NCI-H2081 (cell line): ENCODE measurements around the gene KCNMA1.

Experiments
- DNase-seq, 2 experiments: peaks; one replicate each; lab custom pipeline; 2025; lab: John Stamatoyannopoulos, UW

KCNMA1 gene

DNA sequence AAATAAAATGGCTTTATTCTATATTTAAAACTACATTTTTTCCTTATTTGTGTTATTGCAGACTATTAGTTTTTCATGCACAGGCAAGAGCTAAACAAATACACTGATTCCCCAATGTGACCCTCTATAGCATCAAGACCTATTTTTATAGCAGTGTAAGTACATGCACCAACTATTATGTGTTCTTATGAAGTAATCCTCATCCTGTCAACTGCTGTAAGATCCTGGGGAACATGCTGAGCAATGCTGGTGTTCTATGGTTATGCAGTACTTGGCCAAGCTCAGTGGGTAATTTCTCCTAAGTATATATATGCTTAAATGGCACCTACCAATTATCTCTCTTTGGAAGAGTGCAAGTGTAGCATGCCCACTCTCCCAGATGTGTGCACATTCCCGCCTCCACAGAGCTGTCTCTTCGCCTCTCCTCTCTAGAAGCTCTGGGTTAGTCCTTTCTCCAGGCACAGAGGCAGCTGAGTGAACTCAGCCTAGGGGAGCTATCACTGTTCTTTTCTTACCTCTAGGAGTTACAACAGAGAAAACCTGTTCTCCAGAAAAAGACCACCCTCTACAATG lies 428.8 kb downstream of the KCNMA1 start:
- DNase-seq = no peak

DNA sequence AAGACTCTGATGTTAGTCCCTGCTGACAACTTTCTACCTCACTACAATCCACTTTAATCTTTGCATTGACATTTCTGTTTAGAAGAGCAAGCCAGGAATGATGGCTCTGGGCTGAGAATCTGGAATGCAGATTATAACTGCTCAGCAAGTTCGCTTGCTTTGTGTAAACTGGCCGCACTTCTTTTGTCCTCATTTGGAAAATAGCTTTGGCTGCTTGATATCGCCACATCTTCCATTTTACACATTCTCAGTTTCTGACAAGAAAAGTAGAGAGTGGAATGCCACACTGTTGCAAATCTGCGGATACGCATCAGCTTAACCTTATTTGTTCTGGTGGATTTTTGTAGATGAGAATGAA lies 429.8 kb downstream of the KCNMA1 start:
- DNase-seq = no peak

DNA sequence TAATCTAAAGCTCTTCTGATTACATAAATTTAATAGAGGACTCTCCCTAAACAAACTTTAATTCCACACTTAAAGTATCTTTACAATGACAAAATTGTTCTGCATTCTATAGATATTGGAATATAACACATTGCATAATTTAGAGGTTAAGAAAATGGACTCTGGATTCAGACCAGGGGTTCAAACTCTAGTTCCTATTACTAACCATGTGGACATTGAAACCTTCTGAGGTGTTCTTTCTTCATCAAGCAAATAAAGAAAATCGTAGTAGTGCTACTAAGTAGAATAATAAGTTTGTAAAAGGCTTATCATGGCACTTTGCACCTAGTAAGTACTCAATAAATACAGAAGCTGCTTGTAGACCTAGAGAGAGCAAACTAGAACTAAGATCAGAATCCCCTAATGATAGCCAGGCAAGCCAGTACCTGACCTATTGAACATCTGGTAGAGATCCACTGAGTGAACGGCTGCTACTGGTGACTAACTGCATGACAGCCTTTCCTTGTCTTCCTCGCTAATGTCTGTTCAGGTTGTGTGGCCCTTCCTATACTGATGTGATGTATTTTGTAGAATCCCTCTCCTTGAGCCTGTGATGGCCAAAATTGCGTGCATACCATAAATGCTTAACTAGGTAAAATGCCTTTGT lies 430.3 kb downstream of the KCNMA1 start:
- no peak for DNase-seq

DNA sequence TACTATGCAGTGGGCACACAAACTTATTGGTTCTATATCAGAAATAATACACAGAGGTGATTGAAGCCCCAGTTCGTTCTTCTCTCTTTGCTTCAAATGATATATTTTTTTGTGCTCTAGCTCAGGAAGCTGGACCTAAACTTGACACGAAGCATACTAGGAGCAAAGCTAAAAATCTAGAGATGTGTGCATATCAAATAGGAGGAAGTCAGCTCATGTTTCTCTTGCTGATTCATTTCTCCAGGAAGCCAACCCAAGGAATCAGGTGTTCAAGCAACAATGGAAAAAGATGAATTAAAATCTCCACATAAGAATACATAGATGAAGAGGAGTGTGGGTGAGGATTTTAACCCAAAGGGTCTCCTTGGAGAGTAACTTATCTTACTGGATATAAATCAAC lies 432.5 kb downstream of the KCNMA1 start:
- no peak for DNase-seq

DNA sequence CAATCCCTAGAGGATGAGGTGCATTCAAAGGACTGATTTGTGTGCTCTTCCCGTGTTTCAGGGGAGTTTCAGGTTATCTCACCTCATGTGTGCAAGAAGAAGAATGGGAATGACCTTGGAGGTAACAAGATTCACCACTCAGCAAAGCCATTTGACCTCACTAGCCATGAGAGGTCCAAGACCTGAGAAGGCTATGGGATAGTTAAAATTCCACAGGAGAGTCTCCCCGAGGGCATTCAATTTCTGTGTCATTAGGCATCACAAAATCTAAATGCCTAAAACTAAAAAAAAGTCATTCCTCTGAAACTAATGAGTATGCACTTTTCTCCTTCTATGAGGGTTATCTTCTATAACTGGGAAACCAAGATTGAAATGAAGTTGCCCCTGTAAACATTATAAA lies 433.4 kb downstream of the KCNMA1 start:
- no peak for DNase-seq

DNA sequence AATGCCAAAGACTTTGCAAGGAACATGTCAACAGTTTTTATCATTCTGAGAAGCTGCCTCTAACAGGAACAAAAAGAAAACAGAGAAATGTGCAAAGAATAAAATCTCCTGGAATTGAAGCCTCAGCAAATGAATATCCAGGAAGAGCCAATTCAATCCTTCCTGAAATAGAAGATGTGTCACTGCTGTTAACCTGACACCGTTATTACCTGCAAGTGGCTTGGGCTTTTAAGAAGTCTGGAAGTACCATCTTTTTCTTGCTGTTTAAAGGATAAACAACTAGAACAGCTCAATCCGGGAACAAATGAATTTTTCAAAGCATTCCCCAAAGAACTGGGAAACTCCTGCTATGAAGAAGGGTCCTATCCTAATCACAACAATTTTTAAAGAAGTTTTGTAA lies 434.8 kb downstream of the KCNMA1 start:
- DNase-seq = no peak

DNA sequence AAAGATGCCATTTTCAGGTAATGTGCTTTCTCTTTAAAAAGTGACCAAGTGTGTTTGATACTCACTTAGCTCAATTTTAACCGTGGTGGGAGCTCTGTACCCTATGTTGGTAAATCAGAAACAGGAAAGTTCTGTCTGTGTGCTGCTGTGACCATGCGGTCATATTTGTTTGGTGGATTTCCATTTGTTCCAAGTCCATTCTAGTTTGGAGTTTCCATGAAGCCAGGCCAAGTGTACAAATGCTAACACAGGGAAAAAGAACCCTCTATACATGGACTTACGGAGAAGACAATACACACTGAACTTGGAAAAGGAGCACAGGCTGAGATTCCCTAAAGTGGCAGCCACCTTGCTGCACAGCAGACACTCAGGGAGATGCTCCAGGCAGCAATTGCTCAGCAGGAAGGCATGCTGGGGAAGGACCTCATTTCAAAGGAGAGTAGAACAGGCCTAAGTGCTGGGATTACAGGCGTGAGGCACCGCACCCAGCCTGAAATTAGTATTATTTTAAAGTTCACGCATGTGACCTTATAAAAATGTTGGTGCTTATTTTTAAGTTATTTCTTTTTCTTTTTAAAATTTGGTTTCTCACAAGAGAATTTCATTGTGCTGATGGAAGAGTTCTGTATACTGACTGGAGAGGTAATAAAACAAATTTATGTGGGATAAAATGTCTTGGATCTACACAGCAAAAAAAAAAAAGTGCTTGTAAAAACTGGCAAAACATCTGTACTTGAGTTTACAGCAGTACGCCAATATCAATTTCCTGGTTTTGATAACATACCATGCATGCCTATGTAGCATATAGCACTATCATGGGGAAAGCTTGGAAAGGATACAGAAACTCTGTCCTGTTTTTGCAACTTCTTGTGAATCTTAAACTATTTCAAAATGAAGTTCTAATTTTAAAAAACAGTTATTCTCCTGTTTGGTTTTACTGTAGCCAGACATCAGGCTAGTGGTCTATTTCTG lies 436.2 kb downstream of the KCNMA1 start:
- DNase-seq = no peak

DNA sequence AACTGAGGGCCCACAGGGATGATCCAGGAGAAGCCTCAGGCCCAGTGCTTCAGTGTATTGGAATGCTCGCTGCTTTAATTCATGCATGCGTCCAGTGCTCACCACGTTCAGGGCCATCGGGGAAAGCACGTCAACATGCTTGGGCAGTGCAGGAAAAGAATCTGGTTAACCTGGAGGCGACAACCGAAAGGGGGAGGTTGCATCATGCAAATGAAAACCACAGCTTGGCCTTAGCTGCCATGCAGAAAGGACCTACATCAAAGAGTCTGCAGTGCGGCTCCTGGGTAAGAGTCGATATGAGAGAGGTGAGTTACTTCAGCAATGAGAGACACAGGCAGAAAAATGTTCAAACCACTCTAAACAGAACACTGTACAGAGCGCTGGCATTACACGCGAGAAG lies 440.1 kb downstream of the KCNMA1 start:
- DNase-seq = no peak

- no peak for DNase-seq
Observed at GRCh38 chr10:77196614-77197013, 441.0 kb downstream of the KCNMA1 start.

- DNase-seq = no peak
Observed at GRCh38 chr10:77195101-77195500, 442.5 kb downstream of the KCNMA1 start.

DNA sequence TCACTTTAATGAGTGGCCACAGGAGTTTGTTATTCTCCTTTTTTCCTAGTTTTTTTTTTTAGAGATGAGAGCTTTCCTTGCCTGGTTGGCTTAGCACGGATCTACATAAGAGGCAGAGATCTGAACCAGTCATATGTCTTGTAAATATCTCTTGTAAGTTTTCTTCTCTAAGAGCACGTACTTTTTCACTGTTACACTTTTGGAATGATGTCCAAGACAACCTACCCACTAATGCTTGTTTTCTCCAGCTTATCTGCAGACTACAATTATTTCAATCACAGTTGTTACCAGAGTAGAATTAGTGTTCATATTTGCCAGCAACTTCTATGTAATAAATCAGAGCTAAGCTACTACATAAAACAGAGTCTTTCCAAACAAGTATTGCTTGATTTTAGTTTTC lies 444.6 kb downstream of the KCNMA1 start:
- no peak for DNase-seq

GRCh38 chr10:77192402-77192801 lies 445.2 kb downstream of the KCNMA1 start:
- DNase-seq = no peak

DNA sequence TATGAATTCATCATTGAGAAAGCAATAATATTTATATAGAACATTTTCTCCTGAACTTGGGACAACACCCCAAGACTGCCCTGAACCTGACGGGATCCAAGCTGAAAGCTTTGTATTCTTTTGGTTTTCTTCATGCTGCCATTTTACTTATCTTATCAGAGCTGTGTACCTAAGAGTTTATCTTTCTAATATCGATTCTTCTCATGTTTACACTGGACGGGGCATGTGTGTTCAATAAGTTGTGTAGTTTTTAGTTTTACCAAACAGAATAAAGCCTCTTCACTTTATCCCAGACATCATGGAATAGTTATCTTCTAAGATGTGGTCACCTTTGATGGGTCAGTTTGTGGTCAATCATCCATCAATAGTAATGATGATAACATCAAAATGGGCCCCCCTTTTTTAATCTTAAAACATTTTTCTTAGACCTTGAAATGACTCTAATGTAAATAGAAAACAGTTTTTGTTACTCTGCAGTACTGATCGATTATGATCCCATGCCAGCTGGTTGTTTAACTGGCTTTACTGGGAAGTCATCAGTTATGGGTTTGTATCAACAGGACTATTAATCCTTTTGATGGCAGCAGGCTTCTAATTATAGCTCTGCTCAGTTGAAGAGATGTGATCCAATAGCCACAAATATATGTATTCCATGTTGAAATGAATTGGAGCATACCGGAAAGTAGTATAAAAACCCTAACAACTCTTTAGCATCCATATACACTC lies 446.1 kb downstream of the KCNMA1 start:
- DNase-seq = no peak

GRCh38 chr10:77190291-77190690 lies 447.3 kb downstream of the KCNMA1 start:
- no peak for DNase-seq

DNA sequence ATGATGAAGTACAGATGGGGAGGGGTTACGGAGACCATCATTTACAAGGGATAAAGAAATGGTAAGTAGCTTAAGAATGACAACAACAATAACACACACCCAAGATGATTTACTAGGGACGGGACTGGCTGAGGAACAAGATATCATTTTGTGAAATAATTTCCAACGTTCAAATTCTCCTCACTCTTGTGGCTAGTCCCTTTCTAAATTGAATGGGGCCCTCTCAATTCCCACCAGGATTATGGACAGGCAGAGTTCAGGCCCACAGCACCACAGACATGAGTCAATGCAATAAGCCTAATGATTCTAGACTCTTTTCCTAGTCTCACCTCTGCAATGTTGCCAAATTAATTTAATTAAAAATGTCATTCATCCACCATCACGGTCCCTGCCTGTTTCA lies 448.1 kb downstream of the KCNMA1 start:
- DNase-seq = no peak

GRCh38 chr10:77189075-77189474 lies 448.5 kb downstream of the KCNMA1 start:
- no peak for DNase-seq

GRCh38 chr10:77188521-77188920 lies 449.1 kb downstream of the KCNMA1 start:
- DNase-seq = no peak

GRCh38 chr10:77188000-77188395 lies 449.6 kb downstream of the KCNMA1 start:
- DNase-seq = no peak

DNA sequence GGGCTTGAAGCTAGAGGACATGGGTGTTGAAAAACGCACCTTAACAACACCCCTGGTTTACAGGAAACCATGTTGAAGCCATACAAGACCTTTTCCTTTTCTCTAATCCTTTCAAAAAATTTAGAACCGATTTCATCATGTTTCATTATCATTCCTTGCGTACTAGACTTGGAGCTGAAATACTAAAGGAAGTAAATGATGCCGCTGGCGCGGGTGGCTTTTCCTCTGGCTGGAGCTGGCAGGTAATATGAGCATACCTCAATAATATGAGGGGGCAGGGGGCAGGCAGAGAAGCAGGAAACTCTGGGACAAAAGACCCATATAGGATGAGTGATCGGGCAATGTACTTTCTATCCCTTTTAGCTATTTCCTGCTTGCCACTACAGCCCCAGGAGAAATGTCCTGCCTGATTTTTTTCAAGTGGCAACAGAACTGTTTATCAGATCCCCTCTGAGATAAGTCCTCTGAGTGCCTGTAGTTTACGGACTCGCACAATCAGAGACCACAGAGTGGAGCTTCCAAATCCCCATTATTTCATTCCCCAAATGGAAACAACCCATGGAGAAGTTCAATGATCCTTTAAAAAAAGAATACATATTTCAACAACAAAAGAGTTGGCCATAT lies 450.1 kb downstream of the KCNMA1 start:
- no peak for DNase-seq

DNA sequence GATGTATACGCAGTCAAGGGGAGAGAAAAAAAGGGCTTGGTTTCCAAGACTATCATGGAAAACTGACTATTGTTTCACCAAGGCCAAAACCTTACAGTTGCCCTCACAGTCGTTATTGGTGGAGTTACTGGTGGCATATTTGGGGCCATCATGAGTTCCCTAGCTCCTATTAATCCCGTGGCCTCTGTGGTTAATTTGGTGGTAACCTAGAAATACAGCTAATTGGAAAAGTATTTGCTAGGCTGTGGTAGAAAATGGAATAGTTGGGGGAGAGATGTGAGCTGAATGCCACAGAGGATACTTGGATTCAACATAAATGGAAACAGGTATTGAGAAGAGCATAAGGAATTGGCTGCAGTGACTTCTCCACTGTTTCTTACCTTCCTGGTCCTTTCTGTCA lies 450.7 kb downstream of the KCNMA1 start:
- DNase-seq = no peak

DNA sequence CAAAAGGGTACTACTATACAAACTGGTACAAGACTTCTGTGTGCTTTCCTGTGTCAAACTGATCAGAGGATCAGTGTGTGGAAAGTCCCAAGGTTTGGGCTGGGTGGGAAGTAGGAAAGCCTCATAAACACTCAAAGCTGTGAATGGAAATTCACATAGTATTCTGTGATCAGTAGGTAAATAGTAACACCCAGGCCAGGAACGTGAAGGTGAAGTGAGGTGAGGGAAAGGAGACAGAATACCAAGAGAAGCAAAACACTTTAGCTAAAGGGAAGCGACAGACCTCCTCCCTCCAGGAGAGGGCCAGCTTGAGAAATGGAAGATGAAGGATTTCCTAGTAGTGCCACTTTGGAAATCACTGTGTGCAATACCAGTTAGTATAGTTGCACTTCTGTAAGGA lies 451.9 kb downstream of the KCNMA1 start:
- DNase-seq = no peak

GRCh38 chr10:77182803-77183202 lies 454.8 kb downstream of the KCNMA1 start:
- DNase-seq = no peak
